ENCODE measurements around the gene FOSL2. TPM values are rescaled to one million over a fixed set of nuclear protein-coding genes. Genes with fewer than 3 reads are reported as not detected.

Gene FOSL2
- total and polyA plus RNA-seq, 4 experiments from 2014 or later, result 4.7 to 6.7 (median 5.8) TPM

- intact Hi-C loops (cut with micrococcal nuclease), result no loop called here
- DNase-seq, result peak; percentile 52 to 67 (median 59)
- H3K4me3 Mint-ChIP-seq, result peak overlapping the region in 2 of 8 donors; percentile 79 to 100
- Histone ChIP-seq H3K4me1 (ENCODE audit: insufficient read depth, low read length) (peaks cover 44% of the 10 kb centered on the region), H3K27ac (ENCODE audit: low read depth, low read length) (peak overlapping the region; percentile 89), H3K36me3 (ENCODE audit: insufficient read depth, low read length) (no peaks in the 10 kb centered on the region), H3K4me3 (ENCODE audit: low read length in 2 of 2) (peak overlapping the region; percentile 42 to 79), H3K9me3 (ENCODE audit: control insufficient read depth in 1 of 2, low read length in 2 of 2) (no peaks in the 10 kb centered on the region), H3K27me3 (ENCODE audit: insufficient read depth, low read length) (no peaks in the 10 kb centered on the region)
- peaks cover 0 to 5% (median under 1%) of the 10 kb centered on the region in 8 donors for H3K9me3 Mint-ChIP-seq
- H3K4me1 Mint-ChIP-seq, result peaks cover 7 to 48% (median 16%) of the 10 kb centered on the region in 4 donors
- H3K27ac Mint-ChIP-seq, result peak overlapping the region in 6 of 7 donors; percentile 77 to 100 (median 94)
- POLR2A ChIA-PET (ENCODE audit: partially characterized antibody), result interaction anchor here (0.7 to 5.2 kb wide), 22 partner anchors 8 to 1001 kb away, joined by 3 to 115 read pairs (median 4); partner anchors contain the start of genes BABAM2, MRPL33, PPP1CB and RBKS
- CTCF ChIA-PET (ENCODE audit: partially characterized antibody), result interaction anchor here (1.0 to 1.4 kb wide), 4 partner anchors 11 to 688 kb away, joined by 3 to 6 read pairs (median 3); no protein-coding TSS in a partner anchor
- peaks cover 0 to 9% of the 10 kb centered on the region in 2 donors for H3K36me3 Mint-ChIP-seq
- peaks cover 0 to 3% of the 10 kb centered on the region in 2 donors for H3K27me3 Mint-ChIP-seq
These were observed 617 bp downstream of the FOSL2 start for GRCh38 chr2:28393114-28393836.

- peaks cover 43% of the 10 kb centered on the region for H3K4me1 ChIP-seq (ENCODE audit: insufficient read depth, low read length)
- CTCF ChIA-PET (ENCODE audit: partially characterized antibody), result interaction anchor here (3.3 kb wide), 1 partner anchor 15 kb away, joined by 16 read pairs; no protein-coding TSS in a partner anchor
- peaks cover 0 to 9% of the 10 kb centered on the region in 2 donors for H3K36me3 Mint-ChIP-seq
These were observed 1.7 kb downstream of the FOSL2 start for GRCh38 chr2:28394331-28394877.

DNA sequence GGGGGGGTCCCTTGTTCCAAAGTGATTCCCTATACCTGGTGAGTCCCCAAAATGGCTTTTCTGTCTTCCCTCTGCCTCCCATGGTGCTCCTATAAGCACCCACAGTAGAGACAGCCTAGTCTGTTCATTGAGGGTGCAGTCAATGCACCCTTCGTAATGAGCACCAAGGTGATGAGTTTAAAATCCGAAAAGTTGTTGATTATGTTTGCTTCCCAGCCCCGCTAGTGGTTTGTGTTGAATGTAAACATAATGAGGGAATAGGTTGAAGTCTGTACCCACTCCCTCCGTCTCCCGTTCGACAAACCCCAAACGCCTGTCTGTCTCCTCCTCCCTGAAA, 2.3 kb downstream of the FOSL2 start:
- no peaks in the 10 kb centered on the region for H3K9me3 ChIP-seq (ENCODE audit: control insufficient read depth in 1 of 2, low read length in 2 of 2)
- peaks cover 3 to 48% (median 13%) of the 10 kb centered on the region in 4 donors for H3K4me1 Mint-ChIP-seq
- H3K4me1 ChIP-seq (ENCODE audit: insufficient read depth, low read length), result peaks cover 37% of the 10 kb centered on the region
- peaks cover 0 to 3% of the 10 kb centered on the region in 2 donors for H3K27me3 Mint-ChIP-seq
- peak overlapping the region; percentile 47 to 79 for H3K4me3 ChIP-seq (ENCODE audit: low read length in 2 of 2)
- peaks cover 0 to 9% of the 10 kb centered on the region in 2 donors for H3K36me3 Mint-ChIP-seq
- H3K27me3 ChIP-seq (ENCODE audit: insufficient read depth, low read length), result no peaks in the 10 kb centered on the region
- no peak for DNase-seq
- intact Hi-C loops (cut with micrococcal nuclease), result no loop called here
- POLR2A ChIA-PET (ENCODE audit: partially characterized antibody), result interaction anchor here (1.0 to 1.2 kb wide), 3 partner anchors 11 to 15 kb away, joined by 3 read pairs; no protein-coding TSS in a partner anchor
- H3K9me3 Mint-ChIP-seq, result peaks cover 0 to 6% (median under 1%) of the 10 kb centered on the region in 8 donors
- H3K27ac Mint-ChIP-seq, result no peak overlapping the region
- no peak overlapping the region for H3K4me3 Mint-ChIP-seq
- peak overlapping the region; percentile 89 for H3K27ac ChIP-seq (ENCODE audit: low read depth, low read length)
- CTCF ChIA-PET (ENCODE audit: partially characterized antibody), result interaction anchor here (3.3 kb wide), 1 partner anchor 14 kb away, joined by 16 read pairs; no protein-coding TSS in a partner anchor
- no peaks in the 10 kb centered on the region for H3K36me3 ChIP-seq (ENCODE audit: insufficient read depth, low read length)

More at GRCh38 chr2:28394331-28394877, 1.7 kb downstream of the FOSL2 start:
- Histone ChIP-seq H3K27ac (ENCODE audit: low read depth, low read length) (peak overlapping the region; percentile 89), H3K4me3 (ENCODE audit: low read length in 2 of 2) (peak overlapping the region; percentile 47 to 79), H3K36me3 (ENCODE audit: insufficient read depth, low read length) (no peaks in the 10 kb centered on the region), H3K27me3 (ENCODE audit: insufficient read depth, low read length) (no peaks in the 10 kb centered on the region), H3K9me3 (ENCODE audit: control insufficient read depth in 1 of 2, low read length in 2 of 2) (no peaks in the 10 kb centered on the region)
- Mint-ChIP-seq H3K4me3 (no peak overlapping the region), H3K27me3 (peaks cover 0 to 3% of the 10 kb centered on the region in 2 donors), H3K27ac (peak overlapping the region in 2 of 7 donors; percentile 86 to 91), H3K4me1 (peaks cover 5 to 48% (median 15%) of the 10 kb centered on the region in 4 donors), H3K9me3 (peaks cover 0 to 5% (median under 1%) of the 10 kb centered on the region in 8 donors)
- POLR2A ChIA-PET (ENCODE audit: partially characterized antibody), result interaction anchor here (1.0 to 1.2 kb wide), 3 partner anchors 11 to 16 kb away, joined by 3 read pairs; no protein-coding TSS in a partner anchor
- DNase-seq, result peak in 3 of 5 donors; percentile 26 to 60 (median 29)
- intact Hi-C loops (cut with micrococcal nuclease), result no loop called here

GRCh38 chr2:28395334-28396061, 2.8 kb downstream of the FOSL2 start:
- H3K4me3 ChIP-seq (ENCODE audit: low read length in 2 of 2), result peak overlapping the region in 1 of 2 donors; percentile 79
- peaks cover 0 to 9% of the 10 kb centered on the region in 2 donors for H3K36me3 Mint-ChIP-seq
- peaks cover 0 to 4% (median under 1%) of the 10 kb centered on the region in 8 donors for H3K9me3 Mint-ChIP-seq
- no peak for DNase-seq
- H3K4me1 Mint-ChIP-seq, result peaks cover 3 to 48% (median 16%) of the 10 kb centered on the region in 4 donors
- peaks cover 35% of the 10 kb centered on the region for H3K4me1 ChIP-seq (ENCODE audit: insufficient read depth, low read length)
- ChIA-PET POLR2A (ENCODE audit: partially characterized antibody) (interaction anchor here (1.0 to 1.5 kb wide), 3 partner anchors 10 to 34 kb away, joined by 3 read pairs; no protein-coding TSS in a partner anchor), CTCF (ENCODE audit: partially characterized antibody) (interaction anchor here (0.9 to 3.3 kb wide), 5 partner anchors 10 to 692 kb away, joined by 3 to 16 read pairs (median 7); no protein-coding TSS in a partner anchor)
- H3K27ac Mint-ChIP-seq, result no peak overlapping the region
- no peaks in the 10 kb centered on the region for H3K36me3 ChIP-seq (ENCODE audit: insufficient read depth, low read length)
- H3K27ac ChIP-seq (ENCODE audit: low read depth, low read length), result peak overlapping the region; percentile 89
- H3K27me3 Mint-ChIP-seq, result peaks cover 0 to 1% of the 10 kb centered on the region in 2 donors
- no peak overlapping the region for H3K4me3 Mint-ChIP-seq
- H3K27me3 ChIP-seq (ENCODE audit: insufficient read depth, low read length), result no peaks in the 10 kb centered on the region
- H3K9me3 ChIP-seq (ENCODE audit: control insufficient read depth in 1 of 2, low read length in 2 of 2), result no peaks in the 10 kb centered on the region
- intact Hi-C loops (cut with micrococcal nuclease), result loop anchor here (1.0 kb wide), 1 partner anchor 692 kb away; no protein-coding TSS in a partner anchor

DNA sequence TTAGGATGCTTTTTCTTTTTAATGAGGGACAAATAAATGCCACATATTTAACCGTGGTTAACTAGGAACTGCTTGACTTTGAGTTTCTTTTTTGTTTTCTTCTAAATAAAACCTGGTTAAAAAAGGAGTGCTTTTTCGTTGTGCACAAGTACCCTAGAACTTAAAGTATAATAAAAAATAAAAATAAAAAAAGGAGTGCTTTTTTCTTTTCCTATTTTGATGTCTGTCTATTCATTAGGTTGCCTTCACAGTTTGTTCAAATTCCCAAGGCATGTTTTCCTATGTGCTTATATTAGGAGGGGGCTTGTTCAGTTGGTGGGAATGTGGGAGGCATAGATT, 4.4 kb downstream of the FOSL2 start:
- H3K36me3 Mint-ChIP-seq, result peaks cover 4 to 7% of the 10 kb centered on the region in 2 donors
- no peaks in the 10 kb centered on the region for H3K9me3 ChIP-seq (ENCODE audit: control insufficient read depth in 1 of 2, low read length in 2 of 2)
- DNase-seq, result no peak
- no peak overlapping the region for H3K4me3 ChIP-seq (ENCODE audit: low read length in 2 of 2)
- no peak overlapping the region for H3K27ac Mint-ChIP-seq
- H3K4me1 ChIP-seq (ENCODE audit: insufficient read depth, low read length), result peaks cover 33% of the 10 kb centered on the region
- H3K4me1 Mint-ChIP-seq, result peaks cover 9 to 49% (median 20%) of the 10 kb centered on the region in 4 donors
- H3K4me3 Mint-ChIP-seq, result peak overlapping the region in 1 of 8 donors; percentile 61
- no peaks in the 10 kb centered on the region for H3K36me3 ChIP-seq (ENCODE audit: insufficient read depth, low read length)
- ChIA-PET CTCF (ENCODE audit: partially characterized antibody) (interaction anchor here (1.2 to 3.3 kb wide), 5 partner anchors 9 to 693 kb away, joined by 3 to 16 read pairs (median 7); no protein-coding TSS in a partner anchor), POLR2A (ENCODE audit: partially characterized antibody) (interaction anchor here (0.6 to 1.5 kb wide), 3 partner anchors 12 to 33 kb away, joined by 3 to 4 read pairs (median 3); no protein-coding TSS in a partner anchor)
- H3K9me3 Mint-ChIP-seq, result peaks cover 0 to 4% (median under 1%) of the 10 kb centered on the region in 8 donors
- H3K27me3 ChIP-seq (ENCODE audit: insufficient read depth, low read length), result no peaks in the 10 kb centered on the region
- H3K27me3 Mint-ChIP-seq, result peaks cover 0 to 1% of the 10 kb centered on the region in 2 donors
- H3K27ac ChIP-seq (ENCODE audit: low read depth, low read length), result no peak overlapping the region
- intact Hi-C loops (cut with micrococcal nuclease), result no loop called here

GRCh38 chr2:28398101-28398834, 5.6 kb downstream of the FOSL2 start:
- Mint-ChIP-seq H3K4me3 (peak overlapping the region in 1 of 8 donors; percentile 20), H3K36me3 (peaks cover 4 to 7% of the 10 kb centered on the region in 2 donors), H3K27me3 (no peaks in the 10 kb centered on the region), H3K4me1 (peaks cover 12 to 55% (median 31%) of the 10 kb centered on the region in 4 donors), H3K9me3 (peaks cover 0 to 2% (median 0%) of the 10 kb centered on the region in 8 donors), H3K27ac (peak overlapping the region in 3 of 7 donors; percentile 57 to 75 (median 68))
- H3K9me3 ChIP-seq (ENCODE audit: control insufficient read depth in 1 of 2, low read length in 2 of 2), result no peaks in the 10 kb centered on the region
- ChIA-PET POLR2A (ENCODE audit: partially characterized antibody) (no interaction called here), CTCF (ENCODE audit: partially characterized antibody) (no interaction called here)
- H3K4me1 ChIP-seq (ENCODE audit: insufficient read depth, low read length), result peaks cover 45% of the 10 kb centered on the region
- no peak overlapping the region for H3K27ac ChIP-seq (ENCODE audit: low read depth, low read length)
- DNase-seq, result no peak
- H3K27me3 ChIP-seq (ENCODE audit: insufficient read depth, low read length), result no peaks in the 10 kb centered on the region
- H3K4me3 ChIP-seq (ENCODE audit: low read length in 2 of 2), result no peak overlapping the region
- no peaks in the 10 kb centered on the region for H3K36me3 ChIP-seq (ENCODE audit: insufficient read depth, low read length)
- intact Hi-C loops (cut with micrococcal nuclease), result no loop called here

All from CD4-positive, alpha-beta memory T cell (primary cell).